ENCODE measurements around the gene IL17RC. TPM values are rescaled to one million over a fixed set of nuclear protein-coding genes. Genes with fewer than 3 reads are reported as not detected.

The IL17RC gene
- total RNA-seq, 1 experiment from 2014 or later, result 6.8 TPM

- DNase-seq, result no peak
- Histone ChIP-seq H3K79me1 (ENCODE audit: insufficient read depth, low read depth, low read length, poor library complexity, severe bottlenecking) (no peaks in the 10 kb centered on the region), H2BK12ac (ENCODE audit: insufficient read length, low read depth, low read length) (no peak overlapping the region), H4K20me1 (ENCODE audit: control insufficient read depth, insufficient read depth, insufficient read length) (no peaks in the 10 kb centered on the region), H3K79me2 (ENCODE audit: insufficient read depth, low read length) (no peaks in the 10 kb centered on the region), H3K9me3 (ENCODE audit: control insufficient read depth, low read depth, low read length) (no peaks in the 10 kb centered on the region), H3K23me2 (ENCODE audit: insufficient read length, low read depth, low read length, poor library complexity, severe bottlenecking) (no peaks in the 10 kb centered on the region), H2AFZ (ENCODE audit: low read length) (no peak overlapping the region), H2BK20ac (ENCODE audit: low read depth, low read length, poor library complexity, severe bottlenecking) (no peak overlapping the region), H4K5ac (ENCODE audit: insufficient read length, low read depth, low read length) (no peak overlapping the region), H2BK120ac (ENCODE audit: low read depth, low read length, poor library complexity, severe bottlenecking) (no peak overlapping the region), H3K56ac (ENCODE audit: insufficient read length, low read depth, low read length) (no peak overlapping the region), H3K14ac (ENCODE audit: insufficient read depth, low read length) (no peak overlapping the region), H4K8ac (replicated peaks; ENCODE audit: insufficient read length, low read depth, low read length) (no peak overlapping the region), H3T11ph (ENCODE audit: low read length) (no peak overlapping the region), H3K27ac (ENCODE audit: insufficient read length, low read depth, low read length) (no peak overlapping the region), H4K91ac (ENCODE audit: insufficient read length, low read depth, low read length) (no peak overlapping the region), H3K18ac (ENCODE audit: insufficient read length, low read depth, low read length) (no peak overlapping the region), H3K27me3 (ENCODE audit: insufficient read depth, low read length) (no peaks in the 10 kb centered on the region), H2BK15ac (ENCODE audit: low read depth, low read length) (no peak overlapping the region), H3K23ac (ENCODE audit: insufficient read length, low read depth, low read length) (no peak overlapping the region), H3K4ac (ENCODE audit: low read depth, low read length) (no peak overlapping the region), H3K4me2 (ENCODE audit: insufficient read depth, insufficient read length, low read length) (no peak overlapping the region), H2BK5ac (ENCODE audit: insufficient read length, low read length) (no peak overlapping the region), H3K4me1 (ENCODE audit: insufficient read depth, low read length) (no peaks in the 10 kb centered on the region), H2AK5ac (ENCODE audit: insufficient read length, low read length) (no peak overlapping the region), H3K9ac (ENCODE audit: extremely low read depth, insufficient read length, low read length) (no peak overlapping the region)
- Mint-ChIP-seq H3K4me1 (no peaks in the 10 kb centered on the region), H3K27me3 (ENCODE audit: low read depth) (no peaks in the 10 kb centered on the region), H3K27ac (no peak overlapping the region), H3K9me3 (no peaks in the 10 kb centered on the region), H3K4me3 (no peak overlapping the region), H3K36me3 (ENCODE audit: insufficient read depth in 1 of 3, low read depth in 3 of 3) (peaks cover 26 to 63% (median 58%) of the 10 kb centered on the region in 3 experiments)
- no peak for TF ChIP-seq CTCF (conservative IDR thresholded peaks at IDR 0.05)
- no CpG with 5 or more reads among the region's 3 CpGs for WGBS (ENCODE audit: extremely low coverage, insufficient read length, low lambda C conversion rate)
Observed at GRCh38 chr3:9970020-9970652, 53.2 kb downstream of the IL17RC start.

Measured in H9 (cell line).